ENCODE measurements around the gene PRKD1.

PRKD1 gene

GRCh38 chr14:29629839-29630238 is 297.8 kb downstream of the PRKD1 start:
- Histone ChIP-seq H3K4me1 (ENCODE audit: control insufficient read depth, low read depth, low read length) (no peaks in the 10 kb centered on the region), H3K9me3 (ENCODE audit: control insufficient read depth, low read depth, low read length) (no peaks in the 10 kb centered on the region), H3K27me3 (ENCODE audit: control insufficient read depth, insufficient read depth, low read length) (no peaks in the 10 kb centered on the region)

GRCh38 chr14:29627137-29627536 is 300.5 kb downstream of the PRKD1 start:
- Histone ChIP-seq H3K36me3 (ENCODE audit: control insufficient read depth, low read depth, low read length) (no peaks in the 10 kb centered on the region), H3K4me1 (ENCODE audit: control insufficient read depth, low read depth, low read length) (no peaks in the 10 kb centered on the region), H3K4me3 (ENCODE audit: low read length) (no peak overlapping the region), H3K9me3 (ENCODE audit: control insufficient read depth, low read depth, low read length) (no peaks in the 10 kb centered on the region), H3K27ac (ENCODE audit: low read length) (no peak overlapping the region), H3K27me3 (ENCODE audit: control insufficient read depth, insufficient read depth, low read length) (no peaks in the 10 kb centered on the region), H3K9ac (ENCODE audit: low read length) (no peak overlapping the region)

More at GRCh38 chr14:29629839-29630238, 297.8 kb downstream of the PRKD1 start:
- no peak overlapping the region for H3K9ac ChIP-seq (ENCODE audit: low read length)
- no peak overlapping the region for H3K27ac ChIP-seq (ENCODE audit: low read length)
- H3K36me3 ChIP-seq (ENCODE audit: control insufficient read depth, low read depth, low read length): no peaks in the 10 kb centered on the region
- H3K4me3 ChIP-seq (ENCODE audit: low read length): no peak overlapping the region

GRCh38 chr14:29618323-29619067 is 309.2 kb downstream of the PRKD1 start:
- H3K27me3 ChIP-seq (ENCODE audit: control insufficient read depth, insufficient read depth, low read length): no peaks in the 10 kb centered on the region
- peaks cover 4% of the 10 kb centered on the region for H3K4me1 ChIP-seq (ENCODE audit: control insufficient read depth, low read depth, low read length)
- no peaks in the 10 kb centered on the region for H3K9me3 ChIP-seq (ENCODE audit: control insufficient read depth, low read depth, low read length)
- H3K27ac ChIP-seq (ENCODE audit: low read length): no peak overlapping the region
- no peaks in the 10 kb centered on the region for H3K36me3 ChIP-seq (ENCODE audit: control insufficient read depth, low read depth, low read length)
- H3K4me3 ChIP-seq (ENCODE audit: low read length): no peak overlapping the region
- no peak overlapping the region for H3K9ac ChIP-seq (ENCODE audit: low read length)

- H3K36me3 ChIP-seq (ENCODE audit: control insufficient read depth, low read depth, low read length): no peaks in the 10 kb centered on the region
- H3K9me3 ChIP-seq (ENCODE audit: control insufficient read depth, low read depth, low read length): no peaks in the 10 kb centered on the region
- no peaks in the 10 kb centered on the region for H3K27me3 ChIP-seq (ENCODE audit: control insufficient read depth, insufficient read depth, low read length)
- no peak overlapping the region for H3K27ac ChIP-seq (ENCODE audit: low read length)
- H3K9ac ChIP-seq (ENCODE audit: low read length): no peak overlapping the region
- H3K4me1 ChIP-seq (ENCODE audit: control insufficient read depth, low read depth, low read length): peaks cover 4% of the 10 kb centered on the region
- no peak overlapping the region for H3K4me3 ChIP-seq (ENCODE audit: low read length)
Observed at GRCh38 chr14:29616922-29617321, 310.7 kb downstream of the PRKD1 start.

- H3K27ac ChIP-seq (ENCODE audit: low read length): no peak overlapping the region
- H3K4me1 ChIP-seq (ENCODE audit: control insufficient read depth, low read depth, low read length): peaks cover 10% of the 10 kb centered on the region
- no peak overlapping the region for H3K4me3 ChIP-seq (ENCODE audit: low read length)
- H3K9me3 ChIP-seq (ENCODE audit: control insufficient read depth, low read depth, low read length): no peaks in the 10 kb centered on the region
- no peak overlapping the region for H3K9ac ChIP-seq (ENCODE audit: low read length)
- no peaks in the 10 kb centered on the region for H3K36me3 ChIP-seq (ENCODE audit: control insufficient read depth, low read depth, low read length)
- no peaks in the 10 kb centered on the region for H3K27me3 ChIP-seq (ENCODE audit: control insufficient read depth, insufficient read depth, low read length)
Observed at GRCh38 chr14:29608861-29609260, 318.8 kb downstream of the PRKD1 start.

GRCh38 chr14:29607169-29607568 is 320.5 kb downstream of the PRKD1 start:
- H3K4me3 ChIP-seq (ENCODE audit: low read length): no peak overlapping the region
- H3K27ac ChIP-seq (ENCODE audit: low read length): no peak overlapping the region
- peaks cover 9% of the 10 kb centered on the region for H3K4me1 ChIP-seq (ENCODE audit: control insufficient read depth, low read depth, low read length)
- H3K9me3 ChIP-seq (ENCODE audit: control insufficient read depth, low read depth, low read length): no peaks in the 10 kb centered on the region
- no peaks in the 10 kb centered on the region for H3K27me3 ChIP-seq (ENCODE audit: control insufficient read depth, insufficient read depth, low read length)
- H3K36me3 ChIP-seq (ENCODE audit: control insufficient read depth, low read depth, low read length): no peaks in the 10 kb centered on the region
- no peak overlapping the region for H3K9ac ChIP-seq (ENCODE audit: low read length)

- H3K9me3 ChIP-seq (ENCODE audit: control insufficient read depth, low read depth, low read length): no peaks in the 10 kb centered on the region
- no peaks in the 10 kb centered on the region for H3K36me3 ChIP-seq (ENCODE audit: control insufficient read depth, low read depth, low read length)
- H3K9ac ChIP-seq (ENCODE audit: low read length): no peak overlapping the region
- H3K27ac ChIP-seq (ENCODE audit: low read length): no peak overlapping the region
- H3K4me1 ChIP-seq (ENCODE audit: control insufficient read depth, low read depth, low read length): peaks cover 9% of the 10 kb centered on the region
- H3K27me3 ChIP-seq (ENCODE audit: control insufficient read depth, insufficient read depth, low read length): no peaks in the 10 kb centered on the region
- no peak overlapping the region for H3K4me3 ChIP-seq (ENCODE audit: low read length)
Observed at GRCh38 chr14:29603696-29604095, 324.0 kb downstream of the PRKD1 start.

- Histone ChIP-seq H3K4me1 (ENCODE audit: control insufficient read depth, low read depth, low read length) (peaks cover 4% of the 10 kb centered on the region), H3K9me3 (ENCODE audit: control insufficient read depth, low read depth, low read length) (no peaks in the 10 kb centered on the region), H3K27me3 (ENCODE audit: control insufficient read depth, insufficient read depth, low read length) (no peaks in the 10 kb centered on the region), H3K9ac (ENCODE audit: low read length) (no peak overlapping the region), H3K4me3 (ENCODE audit: low read length) (no peak overlapping the region), H3K36me3 (ENCODE audit: control insufficient read depth, low read depth, low read length) (no peaks in the 10 kb centered on the region), H3K27ac (ENCODE audit: low read length) (no peak overlapping the region)
Observed at GRCh38 chr14:29601616-29602015, 326.0 kb downstream of the PRKD1 start.

- no peak overlapping the region for H3K27ac ChIP-seq (ENCODE audit: low read length)
- H3K4me1 ChIP-seq (ENCODE audit: control insufficient read depth, low read depth, low read length): peaks cover 8% of the 10 kb centered on the region
- no peaks in the 10 kb centered on the region for H3K9me3 ChIP-seq (ENCODE audit: control insufficient read depth, low read depth, low read length)
- H3K9ac ChIP-seq (ENCODE audit: low read length): no peak overlapping the region
- H3K36me3 ChIP-seq (ENCODE audit: control insufficient read depth, low read depth, low read length): no peaks in the 10 kb centered on the region
- H3K4me3 ChIP-seq (ENCODE audit: low read length): no peak overlapping the region
- H3K27me3 ChIP-seq (ENCODE audit: control insufficient read depth, insufficient read depth, low read length): no peaks in the 10 kb centered on the region
Observed at GRCh38 chr14:29587761-29588470, 339.7 kb downstream of the PRKD1 start.

GRCh38 chr14:29587046-29587445 is 340.6 kb downstream of the PRKD1 start:
- H3K4me3 ChIP-seq (ENCODE audit: low read length): no peak overlapping the region
- H3K27me3 ChIP-seq (ENCODE audit: control insufficient read depth, insufficient read depth, low read length): no peaks in the 10 kb centered on the region
- H3K27ac ChIP-seq (ENCODE audit: low read length): no peak overlapping the region
- H3K4me1 ChIP-seq (ENCODE audit: control insufficient read depth, low read depth, low read length): peaks cover 8% of the 10 kb centered on the region
- H3K9ac ChIP-seq (ENCODE audit: low read length): no peak overlapping the region
- H3K36me3 ChIP-seq (ENCODE audit: control insufficient read depth, low read depth, low read length): no peaks in the 10 kb centered on the region
- H3K9me3 ChIP-seq (ENCODE audit: control insufficient read depth, low read depth, low read length): no peaks in the 10 kb centered on the region

- no peak overlapping the region for H3K4me3 ChIP-seq (ENCODE audit: low read length)
Observed at GRCh38 chr14:29584992-29585391, 342.7 kb downstream of the PRKD1 start.

GRCh38 chr14:29580763-29581162 is 346.9 kb downstream of the PRKD1 start:
- Histone ChIP-seq H3K9ac (ENCODE audit: low read length) (no peak overlapping the region), H3K9me3 (ENCODE audit: control insufficient read depth, low read depth, low read length) (no peaks in the 10 kb centered on the region), H3K4me3 (ENCODE audit: low read length) (no peak overlapping the region), H3K27ac (ENCODE audit: low read length) (no peak overlapping the region), H3K36me3 (ENCODE audit: control insufficient read depth, low read depth, low read length) (no peaks in the 10 kb centered on the region), H3K4me1 (ENCODE audit: control insufficient read depth, low read depth, low read length) (peaks cover 8% of the 10 kb centered on the region), H3K27me3 (ENCODE audit: control insufficient read depth, insufficient read depth, low read length) (no peaks in the 10 kb centered on the region)

More at GRCh38 chr14:29584992-29585391, 342.7 kb downstream of the PRKD1 start:
- Histone ChIP-seq H3K4me1 (ENCODE audit: control insufficient read depth, low read depth, low read length) (peaks cover 8% of the 10 kb centered on the region), H3K36me3 (ENCODE audit: control insufficient read depth, low read depth, low read length) (no peaks in the 10 kb centered on the region), H3K9me3 (ENCODE audit: control insufficient read depth, low read depth, low read length) (no peaks in the 10 kb centered on the region), H3K27ac (ENCODE audit: low read length) (no peak overlapping the region), H3K9ac (ENCODE audit: low read length) (no peak overlapping the region), H3K27me3 (ENCODE audit: control insufficient read depth, insufficient read depth, low read length) (no peaks in the 10 kb centered on the region)
